Measurements from ENCODE around the gene AARSD1.
A peak's percentile ranks its signal among the peaks of the same experiment; 100 is the strongest.
"Not testable (repeated sequence)": the region's sequence is repeated elsewhere in the genome, so short reads cannot be mapped to it uniquely, and the experiment has no call there.

Gene AARSD1

GRCh38 chr17:42980274-42980765 lies 16.1 kb upstream of the AARSD1 start, which contains the start of gene RUNDC1:
TSS of gene RUNDC1 (plus strand) at chr17:42980565. CDS start at chr17:42980577, 12 bp downstream.
- peak; percentile 73 to 75 for DNase-seq

- peak; percentile 74 to 77 for DNase-seq
These were observed 15.4 kb upstream of the AARSD1 start, which contains the start of gene PTGES3L for GRCh38 chr17:42979511-42980273. TSS of gene PTGES3L (minus strand) at chr17:42980080. CDS start at chr17:42980053, 27 bp downstream.

GRCh38 chr17:42975701-42976100 lies 11.4 kb upstream of the AARSD1 start:
- DNase-seq = not testable (repeated sequence)

DNA sequence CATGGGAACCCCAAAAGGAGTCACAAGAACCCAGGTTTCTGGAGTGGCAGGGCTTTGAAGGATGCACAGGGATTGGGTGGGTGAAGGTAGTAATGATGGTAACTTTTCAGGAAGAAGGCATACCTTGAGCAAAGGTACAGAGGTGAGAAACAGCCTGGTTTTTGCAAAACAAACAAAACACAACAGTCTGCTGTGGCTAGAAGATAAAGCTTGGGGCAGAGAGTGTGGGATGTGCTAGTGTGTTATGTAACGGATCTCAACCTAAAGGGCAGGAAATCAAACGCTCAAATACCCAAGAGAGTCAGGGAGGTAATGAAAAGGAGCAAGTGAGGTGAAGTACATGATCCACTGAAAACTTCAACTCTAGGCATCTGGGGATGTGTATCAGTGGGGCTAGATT lies 11.0 kb upstream of the AARSD1 start:
- DNase-seq = no peak

DNA sequence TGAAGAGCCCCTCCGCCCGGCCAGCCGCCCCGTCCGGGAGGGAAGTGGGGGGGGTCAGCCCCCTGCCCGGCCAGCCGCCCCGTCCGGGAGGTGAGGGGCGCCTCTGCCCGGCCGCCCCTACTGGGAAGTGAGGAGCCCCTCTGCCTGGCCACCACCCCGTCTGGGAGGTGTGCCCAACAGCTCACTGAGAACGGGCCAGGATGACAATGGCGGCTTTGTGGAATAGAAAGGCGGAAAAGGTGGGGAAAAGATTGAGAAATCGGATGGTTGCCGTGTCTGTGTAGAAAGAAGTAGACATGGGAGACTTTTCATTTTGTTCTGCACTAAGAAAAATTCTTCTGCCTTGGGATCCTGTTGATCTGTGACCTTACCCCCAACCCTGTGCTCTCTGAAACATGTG lies 9.1 kb upstream of the AARSD1 start:
- not testable (repeated sequence) for DNase-seq

- DNase-seq = no peak
These were observed 7.3 kb upstream of the AARSD1 start for GRCh38 chr17:42971589-42971988.

GRCh38 chr17:42969001-42969581 lies 4.8 kb upstream of the AARSD1 start:
- peak in 1 of 2 experiments; percentile 13 for DNase-seq

- DNase-seq = no peak
These were observed 3.7 kb upstream of the AARSD1 start for GRCh38 chr17:42967925-42968324.

DNA sequence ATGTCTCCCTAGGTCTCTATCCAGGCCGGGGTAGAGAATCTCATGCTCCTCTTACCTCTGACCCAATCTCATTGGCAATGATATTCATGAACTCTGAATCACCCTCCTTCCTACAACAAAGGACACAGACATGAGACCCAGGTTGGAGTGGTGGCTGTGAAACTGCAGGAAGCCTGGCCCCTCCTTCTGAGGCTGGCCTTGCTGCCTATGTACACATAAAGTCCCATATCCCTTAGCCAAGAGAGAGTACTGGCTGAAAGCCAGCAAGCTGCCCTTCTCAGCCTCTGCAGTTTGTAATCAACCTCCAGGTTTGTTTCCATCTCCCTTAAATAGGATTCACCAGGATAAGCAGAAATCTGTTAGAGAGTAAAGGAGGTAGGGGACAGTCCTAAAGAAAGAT lies 10.6 kb downstream of the AARSD1 start:
- no peak for DNase-seq

GRCh38 chr17:42950044-42950783 lies 14.0 kb downstream of the AARSD1 start:
- no peak for DNase-seq

- DNase-seq = no peak
These were observed 17.4 kb downstream of the AARSD1 start for GRCh38 chr17:42946812-42947211.

GRCh38 chr17:42944211-42944610 lies 20.0 kb downstream of the AARSD1 start:
- no peak for DNase-seq

GRCh38 chr17:42937712-42938596 lies 26.3 kb downstream of the AARSD1 start:
- DNase-seq = peak; percentile 84 to 93

GRCh38 chr17:42929497-42929844 lies 34.8 kb downstream of the AARSD1 start:
- DNase-seq = no peak

DNA sequence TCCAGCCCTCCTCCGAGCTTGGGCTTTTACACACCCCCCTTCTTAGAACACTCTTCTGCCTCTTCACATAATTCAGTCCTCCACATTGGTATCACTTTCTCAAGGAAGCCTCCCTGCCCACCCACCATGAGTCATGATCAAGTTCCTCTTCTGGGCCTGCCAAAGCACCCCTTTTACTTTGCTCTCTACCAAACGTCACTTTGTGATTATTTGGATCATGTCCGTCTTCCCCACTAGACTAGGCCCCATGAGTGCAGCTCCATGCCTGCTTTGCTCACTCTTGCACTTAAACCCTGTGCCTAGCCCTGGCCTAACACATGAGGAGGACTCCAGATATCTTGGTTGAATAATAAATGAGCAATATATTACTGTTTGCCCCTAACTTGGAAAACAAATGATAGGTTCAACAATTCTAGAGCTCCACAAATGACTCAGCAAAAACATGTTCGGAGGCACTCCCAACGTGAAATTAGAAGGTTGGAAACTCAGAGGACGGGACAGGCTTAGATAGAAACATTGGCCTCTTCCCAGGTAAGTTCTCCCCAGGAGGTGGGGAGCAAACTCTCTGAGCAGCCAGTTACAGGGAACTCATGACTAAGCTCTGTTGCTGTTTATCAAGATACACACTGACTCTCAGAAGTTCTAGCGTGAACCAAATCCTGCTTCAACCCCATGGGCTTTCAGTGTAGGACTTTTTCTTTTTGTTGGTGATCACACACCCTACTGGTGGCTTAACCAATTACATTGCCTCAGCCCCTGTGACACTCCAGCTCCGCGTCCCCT lies 35.3 kb downstream of the AARSD1 start:
- DNase-seq = peak; percentile 91 to 92

DNA sequence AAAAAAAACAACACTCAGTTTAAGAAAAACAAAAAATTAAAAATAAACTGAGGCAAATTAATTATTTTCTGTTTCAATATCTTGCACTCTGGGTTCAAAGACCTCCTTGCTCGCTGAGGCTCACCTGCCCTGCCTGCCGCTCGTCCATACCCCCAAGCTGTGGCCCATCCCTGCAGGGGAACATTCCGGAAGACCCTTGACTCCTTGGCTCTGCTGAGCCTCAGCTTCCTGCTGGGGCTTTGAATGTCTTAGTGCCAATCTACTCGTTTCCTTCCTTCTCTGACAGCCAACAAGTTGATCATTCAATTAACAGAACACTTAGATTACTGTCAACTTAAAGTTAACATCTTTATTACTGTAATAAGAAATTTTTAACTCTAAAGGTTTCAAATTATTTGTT lies 39.4 kb downstream of the AARSD1 start:
- DNase-seq = peak; percentile 8 to 20

DNA sequence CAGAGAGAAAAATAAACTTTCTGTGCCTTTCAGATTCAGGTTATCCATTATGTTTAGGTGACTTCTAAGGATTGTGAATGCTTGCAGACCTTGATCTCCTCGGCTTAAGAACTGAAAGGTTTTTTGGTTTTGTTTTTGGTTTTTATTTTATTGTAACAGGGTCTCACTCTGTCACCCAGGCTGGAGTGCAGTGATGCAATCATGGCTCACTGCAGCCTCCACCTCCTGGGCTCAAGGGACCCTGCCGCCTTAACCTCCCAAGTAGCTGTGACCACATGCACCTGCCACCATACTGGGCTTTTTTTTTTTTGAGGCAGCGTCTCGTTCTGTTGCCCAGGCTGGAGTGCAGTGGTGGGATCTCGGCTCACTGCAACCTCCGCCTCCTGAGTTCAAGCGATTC lies 40.8 kb downstream of the AARSD1 start:
- DNase-seq = not testable (repeated sequence)

GRCh38 chr17:42922294-42922693 lies 42.0 kb downstream of the AARSD1 start:
- no peak for DNase-seq

DNA sequence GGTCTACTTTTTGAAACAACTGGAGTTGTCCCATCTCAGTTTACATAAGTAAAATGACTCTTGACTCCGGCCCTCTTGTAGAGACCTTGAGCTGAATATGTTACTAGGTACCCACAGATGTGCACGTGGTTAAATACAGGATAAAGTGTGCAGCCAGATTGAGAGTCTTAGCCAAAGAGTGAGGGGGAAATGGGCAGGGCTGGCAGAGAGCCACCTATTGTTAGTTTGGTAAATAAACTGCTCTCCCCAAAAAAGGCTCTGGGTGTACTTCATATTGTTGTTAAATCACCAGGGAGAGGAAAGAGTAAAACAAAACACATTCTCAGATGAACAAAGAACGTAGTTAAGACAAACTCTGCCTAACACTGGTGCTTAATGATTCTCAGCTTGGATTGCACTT lies 43.3 kb downstream of the AARSD1 start:
- no peak for DNase-seq

GRCh38 chr17:42920106-42920900 lies 44.0 kb downstream of the AARSD1 start:
- DNase-seq = no peak

Data from Kasumi-1 (cell line).